Lower leg skin (tissue), 4 donors: ENCODE results near the gene OTOP3. TPM values are rescaled to one million over a fixed set of nuclear protein-coding genes. Genes with fewer than 3 reads are reported as not detected.
"Not testable (repeated sequence)": the region's sequence is repeated elsewhere in the genome, so short reads cannot be mapped to it uniquely, and the experiment has no call there.

ENCODE experiments used
- DNase-seq, 2 donors: peaks; one replicate each; pipeline ENCODE4 v3.0.0-alpha.2; 2019; ENCODE audit warnings: low spot score in 2 of 2
- H3K4me3 ChIP-seq: fragments of 200-600 bp; sonication (generic); 2 replicates; pipeline ENCODE4 v1.5.1; 2017; ENCODE audit warnings: mild to moderate bottlenecking, low read depth; ENCODE audit not compliant: poor library complexity, severe bottlenecking
- POLR2A ChIP-seq, 2 donors: fragments of 450-650 bp; IDR thresholded peaks; one replicate each; pipeline ENCODE4 v1.6.1; 2016 to 2017; ENCODE audit warnings: antibody characterized with exemption in 2 of 2, mild to moderate bottlenecking in 1 of 2, moderate library complexity in 1 of 2
- WGBS, 2 donors: methylation state at CpG; one replicate each; pipeline ENCODE4 v1.1.5; 2018; 5-methylcytosine and 5-hydroxymethylcytosine counted together
- intact Hi-C: fragments of 100-400 bp; cut with DNase I; formaldehyde crosslinking; loops from one replicate; pipeline ENCODE4 v1.15.0; 2023; ENCODE audit warnings: low total_unique reads
- total RNA-seq, 4 donors: library from RNA; depleted of rRNA; stranded (reverse); fragments of >200 nt; gene quantifications; one replicate each; pipeline ENCODE4 v1.1.0, GENCODE V29; 2016
- TF ChIP-seq, protein P1 (sequence below), 3 donors: fragments of 450-650 bp; IDR thresholded peaks; one replicate each; pipeline ENCODE4 v1.5.1; 2016; ENCODE audit warnings: antibody characterized with exemption in 3 of 3, mild to moderate bottlenecking in 3 of 3, moderate library complexity in 2 of 3

OTOP3 gene
- total RNA-seq, 4 donors from 2014 or later = 0.64 to 2.3 (median 1.1) TPM; not detected in 1

DNA sequence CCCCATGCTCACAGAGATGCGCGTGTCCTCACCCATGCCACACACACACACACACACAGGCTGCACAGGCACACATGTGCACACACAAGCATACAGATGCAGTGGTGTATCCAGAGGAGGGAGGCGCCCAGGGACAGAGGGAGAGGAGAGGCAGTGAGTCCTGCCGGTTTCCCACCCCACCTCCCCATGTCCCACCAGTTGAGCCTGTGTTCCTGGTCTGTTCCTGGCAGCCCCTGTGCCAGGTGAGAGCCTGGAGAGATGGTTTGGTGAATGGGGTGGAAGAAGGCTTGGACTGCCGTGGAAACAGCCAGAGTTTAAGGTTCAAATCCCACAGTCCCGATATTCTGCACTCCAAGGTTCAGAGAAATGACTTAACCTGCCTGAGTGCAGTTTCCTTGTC lies 32.0 kb upstream of the OTOP3 start:
- no peak overlapping the region for H3K4me3 ChIP-seq
- no peak for TF ChIP-seq POLR2A (IDR thresholded peaks at IDR 0.05)
- TF ChIP-seq, protein P1, sequence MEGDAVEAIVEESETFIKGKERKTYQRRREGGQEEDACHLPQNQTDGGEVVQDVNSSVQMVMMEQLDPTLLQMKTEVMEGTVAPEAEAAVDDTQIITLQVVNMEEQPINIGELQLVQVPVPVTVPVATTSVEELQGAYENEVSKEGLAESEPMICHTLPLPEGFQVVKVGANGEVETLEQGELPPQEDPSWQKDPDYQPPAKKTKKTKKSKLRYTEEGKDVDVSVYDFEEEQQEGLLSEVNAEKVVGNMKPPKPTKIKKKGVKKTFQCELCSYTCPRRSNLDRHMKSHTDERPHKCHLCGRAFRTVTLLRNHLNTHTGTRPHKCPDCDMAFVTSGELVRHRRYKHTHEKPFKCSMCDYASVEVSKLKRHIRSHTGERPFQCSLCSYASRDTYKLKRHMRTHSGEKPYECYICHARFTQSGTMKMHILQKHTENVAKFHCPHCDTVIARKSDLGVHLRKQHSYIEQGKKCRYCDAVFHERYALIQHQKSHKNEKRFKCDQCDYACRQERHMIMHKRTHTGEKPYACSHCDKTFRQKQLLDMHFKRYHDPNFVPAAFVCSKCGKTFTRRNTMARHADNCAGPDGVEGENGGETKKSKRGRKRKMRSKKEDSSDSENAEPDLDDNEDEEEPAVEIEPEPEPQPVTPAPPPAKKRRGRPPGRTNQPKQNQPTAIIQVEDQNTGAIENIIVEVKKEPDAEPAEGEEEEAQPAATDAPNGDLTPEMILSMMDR (IDR thresholded peaks at IDR 0.05) = no peak
- 70 to 77% methylated on average over 6 of the region's 6 CpGs for WGBS, 2 donors
- intact Hi-C loops = no loop called here
- no peak for DNase-seq

DNA sequence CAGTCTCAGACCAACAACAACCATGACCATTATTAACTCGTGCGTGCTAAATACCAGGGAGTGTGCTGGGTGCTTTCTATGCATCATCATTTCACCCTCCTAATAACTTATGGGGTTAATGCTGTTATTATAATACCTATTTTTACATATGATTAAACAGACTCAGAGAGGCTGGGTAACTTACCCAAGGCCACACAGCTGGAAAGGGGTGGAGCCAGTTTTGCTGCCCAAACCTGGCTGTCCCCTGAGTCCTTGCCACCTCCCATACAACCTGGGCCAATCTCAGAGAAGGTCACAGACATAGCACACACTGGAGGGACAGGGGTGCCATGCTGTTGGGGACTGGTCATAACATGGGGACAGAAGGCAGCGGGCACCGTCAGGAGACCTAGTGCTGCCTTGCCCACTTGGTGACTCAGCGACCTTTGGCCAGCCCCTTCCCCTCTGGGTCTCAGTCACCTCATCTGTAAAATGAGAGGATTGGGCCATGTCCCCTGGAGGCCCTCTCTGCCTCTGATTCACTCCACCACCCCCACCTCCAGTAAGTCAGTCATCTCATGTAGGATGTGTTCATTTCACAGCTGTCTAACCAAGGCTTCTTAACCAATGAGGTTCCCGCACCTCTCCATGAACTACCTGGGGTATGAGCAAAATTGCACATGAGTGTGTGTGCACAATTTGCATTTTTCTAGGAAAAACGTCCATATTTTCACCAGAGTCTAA lies 30.9 kb upstream of the OTOP3 start:
- intact Hi-C loops = no loop called here
- TF ChIP-seq POLR2A (IDR thresholded peaks at IDR 0.05) = no peak
- TF ChIP-seq, protein P1 (IDR thresholded peaks at IDR 0.05) = no peak
- no peak for DNase-seq
- 74 to 82% methylated on average over 7 of the region's 7 CpGs for WGBS, 2 donors
- H3K4me3 ChIP-seq = no peak overlapping the region

DNA sequence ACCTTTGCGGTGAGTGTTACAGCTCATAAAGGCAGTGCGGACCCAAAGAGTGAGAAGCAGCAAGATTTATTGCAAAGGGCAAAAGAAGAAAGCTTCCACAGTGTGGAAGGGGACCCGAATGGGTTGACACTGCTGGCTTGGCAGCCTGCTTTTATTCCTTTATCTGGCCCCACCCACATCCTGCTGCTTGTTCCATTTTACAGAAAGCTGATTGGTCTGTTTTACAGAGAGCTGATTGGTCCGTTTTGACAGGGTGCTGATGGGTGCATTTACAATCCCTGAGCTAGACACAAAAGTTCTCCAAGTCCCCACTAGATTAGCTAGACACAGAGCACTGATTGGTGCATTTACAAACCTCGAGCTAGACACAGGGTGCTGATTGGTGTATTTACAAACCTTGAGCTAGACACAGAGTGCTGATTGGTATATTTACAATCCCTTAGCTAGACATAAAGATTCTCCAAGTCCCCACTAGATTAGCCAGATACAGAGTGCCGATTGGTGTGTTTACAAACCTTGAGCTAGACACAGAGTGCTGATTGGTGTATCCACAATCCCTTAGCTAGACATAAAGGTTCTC lies 29.4 kb upstream of the OTOP3 start:
- H3K4me3 ChIP-seq, intact Hi-C loops, DNase-seq: not testable (repeated sequence)
- WGBS, 2 donors = 73 to 74% methylated on average over 6 of the region's 6 CpGs

DNA sequence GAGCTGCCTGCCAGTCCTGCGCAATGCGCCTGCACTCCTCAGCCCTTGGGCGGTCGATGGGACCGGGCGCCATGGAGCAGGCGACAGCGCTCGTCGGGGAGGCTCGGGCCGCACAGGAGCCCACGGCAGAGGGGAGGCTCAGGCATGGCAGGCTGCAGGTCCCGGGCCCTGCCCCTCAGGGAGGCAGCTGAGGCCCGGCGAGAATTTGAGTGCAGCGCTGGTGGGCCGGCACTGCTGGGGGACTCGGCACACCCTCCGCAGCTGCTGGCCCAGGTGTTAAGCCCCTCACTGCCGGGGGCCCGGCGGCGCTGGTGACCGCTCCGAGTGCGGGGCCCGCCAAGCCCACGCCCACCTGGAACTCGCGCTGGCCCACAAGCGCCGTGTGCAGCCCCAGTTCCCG lies 28.7 kb upstream of the OTOP3 start:
- TF ChIP-seq POLR2A (IDR thresholded peaks at IDR 0.05) = no peak
- TF ChIP-seq, protein P1 (IDR thresholded peaks at IDR 0.05) = no peak
- intact Hi-C loops = no loop called here
- 92 to 95% methylated on average over 29 to 32 of the region's 34 CpGs for WGBS, 2 donors
- H3K4me3 ChIP-seq = no peak overlapping the region
- no peak for DNase-seq

DNA sequence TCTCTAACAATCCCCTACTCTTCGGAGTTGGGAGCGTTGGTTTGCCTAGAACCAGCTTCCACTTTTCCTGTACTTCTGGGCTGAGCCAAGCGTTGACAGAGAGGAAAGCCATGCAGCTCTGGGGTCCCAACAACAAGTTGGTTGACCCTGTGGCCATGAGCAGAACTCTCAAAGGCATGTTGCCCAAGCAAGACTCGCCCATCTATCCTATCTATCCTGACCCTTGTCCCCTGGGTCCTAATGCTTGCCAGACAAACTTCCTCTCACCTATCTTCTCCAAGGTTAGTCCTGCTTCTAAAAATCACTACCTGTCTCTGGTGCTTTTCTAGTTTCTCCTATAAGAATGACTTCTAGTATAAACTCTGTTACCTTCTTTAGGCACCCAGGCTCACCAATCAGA lies 26.6 kb upstream of the OTOP3 start:
- intact Hi-C loops, DNase-seq, H3K4me3 ChIP-seq: not testable (repeated sequence)
- WGBS, 2 donors = 69 to 75% methylated on average over 4 of the region's 4 CpGs

DNA sequence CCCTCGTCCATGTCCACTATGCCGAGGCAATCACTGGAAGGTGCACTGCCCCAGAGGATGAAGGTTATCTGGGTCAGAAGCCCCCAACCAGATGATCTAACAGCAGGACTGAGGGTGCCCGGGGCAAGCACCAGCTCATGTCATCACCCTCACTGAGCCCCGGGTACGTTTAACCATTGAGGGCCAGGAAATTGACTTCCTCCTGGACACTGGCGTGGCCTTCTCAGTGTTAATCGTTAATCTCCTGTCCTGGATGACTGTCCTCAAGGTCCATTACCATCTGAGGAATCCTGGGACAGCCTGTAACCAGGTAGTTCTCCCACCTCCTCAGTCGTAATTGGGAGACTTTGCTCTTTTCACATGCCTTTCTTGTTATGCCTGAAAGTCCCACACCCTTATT lies 24.3 kb upstream of the OTOP3 start:
- intact Hi-C loops, H3K4me3 ChIP-seq, DNase-seq: not testable (repeated sequence)
- WGBS, 2 donors = 77 to 78% methylated on average over 8 of the region's 8 CpGs

DNA sequence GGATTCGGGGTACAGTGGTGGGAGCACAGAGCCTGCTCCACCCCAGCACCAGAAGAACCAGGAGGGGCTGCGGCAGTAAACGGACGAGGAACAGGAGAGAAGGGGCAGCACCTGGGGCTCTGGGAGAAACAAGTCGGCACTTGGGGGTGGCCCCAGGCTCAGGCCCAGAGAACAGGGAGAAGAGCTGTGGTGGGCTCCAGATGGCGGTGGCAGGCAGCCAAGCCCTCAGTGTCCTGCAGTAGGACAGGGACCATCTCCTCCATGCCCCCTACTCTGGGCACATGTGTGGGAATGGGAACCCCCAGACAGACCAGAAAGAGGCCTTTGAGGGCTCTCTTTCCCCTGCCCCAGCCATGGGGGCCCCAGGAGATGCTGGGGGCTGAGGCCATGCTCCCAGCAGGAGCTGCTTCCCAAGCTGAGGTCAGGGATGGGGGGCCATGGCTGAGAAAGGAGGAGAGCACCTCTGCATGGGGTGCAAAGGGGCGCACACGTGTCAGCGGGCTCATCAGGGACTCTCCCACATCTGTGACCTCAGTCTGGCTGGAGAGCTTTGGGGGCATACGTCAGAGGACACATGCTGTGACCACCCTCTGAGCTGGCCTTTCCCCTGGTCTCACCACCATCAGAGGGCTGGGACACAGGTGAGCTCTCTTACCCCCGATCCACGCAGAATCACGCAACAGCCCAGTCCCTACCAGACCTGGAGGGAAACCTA lies 19.4 kb upstream of the OTOP3 start:
- whole genome bisulfite sequencing, 2 donors = 82 to 85% methylated on average over 13 of the region's 13 CpGs
- intact Hi-C loops = no loop called here
- DNase-seq = no peak
- TF ChIP-seq POLR2A (IDR thresholded peaks at IDR 0.05) = no peak
- TF ChIP-seq, protein P1 (IDR thresholded peaks at IDR 0.05) = no peak
- no peak overlapping the region for H3K4me3 ChIP-seq
